GM12878 (cell line): ENCODE results near the gene DRD3.

ENCODE experiments used
- CHD2 ChIP-seq: IDR thresholded peaks from 2 replicates; pipeline ENCODE4 v1.6.1; 2011; ENCODE audit warnings: low read depth, low read length, improper control_type of control experiment, borderline replicate concordance
- FOXM1 ChIP-seq: IDR thresholded peaks from 2 replicates; pipeline ENCODE4 v1.6.1; 2012; ENCODE audit warnings: low read depth, mild to moderate bottlenecking, inconsistent platforms, low read length, moderate library complexity
- KDM1A ChIP-seq: fragments of 200-600 bp; sonication (generic); IDR thresholded peaks from 2 replicates; pipeline ENCODE4 v1.6.1; 2016; ENCODE audit warnings: borderline replicate concordance
- POLR2A ChIP-seq: IDR thresholded peaks from 2 replicates; pipeline ENCODE4 v1.6.1; 2011; ENCODE audit warnings: low read depth, mild to moderate bottlenecking, low read length
- RAD21 ChIP-seq: IDR thresholded peaks from 2 replicates; pipeline ENCODE4 v1.6.1; 2011; ENCODE audit warnings: mild to moderate bottlenecking, low read depth, low read length, moderate library complexity; ENCODE audit not compliant: insufficient read depth
- TF ChIP-seq, protein P1 (sequence below), 3 experiments: IDR thresholded peaks in 2 of 3; conservative IDR thresholded peaks in 1 of 3; 2 replicates each; pipeline ENCODE4 v1.5.1; 2011; ENCODE audit warnings: low read depth in 3 of 3, low read length in 3 of 3, mild to moderate bottlenecking in 3 of 3, control low read depth in 2 of 3, moderate library complexity in 2 of 3, inconsistent platforms in 1 of 3, mixed read lengths in 1 of 3; ENCODE audit not compliant: control insufficient read depth in 2 of 3, insufficient read depth in 1 of 3; ENCODE audit errors: extremely low read depth in 1 of 3

DNA sequence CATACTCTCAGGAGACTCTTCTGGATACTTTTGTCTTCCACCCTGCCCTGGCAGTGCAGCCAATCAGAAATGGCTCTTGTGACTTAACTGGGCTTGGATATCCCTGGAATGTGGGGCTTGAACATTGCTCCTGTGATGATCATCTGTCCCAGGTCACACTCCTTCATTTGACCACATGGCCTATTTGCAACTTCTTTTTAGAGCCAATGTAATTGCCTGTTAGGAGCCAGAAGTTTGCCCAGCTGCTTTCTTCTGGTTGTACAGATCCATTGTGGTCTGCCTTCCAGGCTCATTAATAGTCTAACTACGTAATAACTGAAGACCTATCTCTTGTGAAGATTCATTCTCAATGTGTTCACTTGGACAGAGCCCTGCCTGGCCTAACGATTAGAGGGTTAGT lies 92.5 kb downstream of the DRD3 start:
- TF ChIP-seq KDM1A (no peak), CHD2 (no peak), POLR2A (no peak), FOXM1 (no peak), RAD21 (no peak)
- TF ChIP-seq, protein P1, sequence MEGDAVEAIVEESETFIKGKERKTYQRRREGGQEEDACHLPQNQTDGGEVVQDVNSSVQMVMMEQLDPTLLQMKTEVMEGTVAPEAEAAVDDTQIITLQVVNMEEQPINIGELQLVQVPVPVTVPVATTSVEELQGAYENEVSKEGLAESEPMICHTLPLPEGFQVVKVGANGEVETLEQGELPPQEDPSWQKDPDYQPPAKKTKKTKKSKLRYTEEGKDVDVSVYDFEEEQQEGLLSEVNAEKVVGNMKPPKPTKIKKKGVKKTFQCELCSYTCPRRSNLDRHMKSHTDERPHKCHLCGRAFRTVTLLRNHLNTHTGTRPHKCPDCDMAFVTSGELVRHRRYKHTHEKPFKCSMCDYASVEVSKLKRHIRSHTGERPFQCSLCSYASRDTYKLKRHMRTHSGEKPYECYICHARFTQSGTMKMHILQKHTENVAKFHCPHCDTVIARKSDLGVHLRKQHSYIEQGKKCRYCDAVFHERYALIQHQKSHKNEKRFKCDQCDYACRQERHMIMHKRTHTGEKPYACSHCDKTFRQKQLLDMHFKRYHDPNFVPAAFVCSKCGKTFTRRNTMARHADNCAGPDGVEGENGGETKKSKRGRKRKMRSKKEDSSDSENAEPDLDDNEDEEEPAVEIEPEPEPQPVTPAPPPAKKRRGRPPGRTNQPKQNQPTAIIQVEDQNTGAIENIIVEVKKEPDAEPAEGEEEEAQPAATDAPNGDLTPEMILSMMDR (IDR thresholded peaks at IDR 0.05 in 2 of 3, conservative IDR thresholded peaks at IDR 0.05 in 1 of 3; ENCODE audit: control insufficient read depth in 2 of 3, extremely low read depth in 1 of 3, insufficient read depth in 1 of 3, low read depth in 3 of 3, low read length in 3 of 3), result no peak
